Activated gamma-delta T cell (primary cell): ENCODE measurements around the gene MTCL1.

Experiments used
- DNase-seq: peaks from one replicate; lab custom pipeline; 2025; lab: John Stamatoyannopoulos, UW

The MTCL1 gene

GRCh38 chr18:8865934-8866333 is 160.6 kb downstream of the MTCL1 start:
- DNase-seq = no peak

- no peak for DNase-seq
Measured at GRCh38 chr18:8866679-8867078, 161.3 kb downstream of the MTCL1 start.

GRCh38 chr18:8868276-8868675 is 162.9 kb downstream of the MTCL1 start:
- DNase-seq = no peak

- no peak for DNase-seq
Measured at GRCh38 chr18:8868779-8869415, 163.5 kb downstream of the MTCL1 start.

- DNase-seq = no peak
Measured at GRCh38 chr18:8869696-8870095, 164.3 kb downstream of the MTCL1 start.

GRCh38 chr18:8870528-8870927 is 165.2 kb downstream of the MTCL1 start:
- DNase-seq = no peak

- no peak for DNase-seq
Measured at GRCh38 chr18:8871489-8871888, 166.1 kb downstream of the MTCL1 start.

GRCh38 chr18:8874872-8875271 is 169.5 kb downstream of the MTCL1 start:
- no peak for DNase-seq

- DNase-seq = no peak
Measured at GRCh38 chr18:8876887-8877286, 171.5 kb downstream of the MTCL1 start.

- no peak for DNase-seq
Measured at GRCh38 chr18:8881103-8881502, 175.7 kb downstream of the MTCL1 start.
